CD4-positive, alpha-beta T cell treated with Interferon alpha-2 for 1 hour (primary cell): ENCODE measurements around the gene EAF1.
A peak's percentile ranks its signal among the peaks of the same experiment; 100 is the strongest.
"Not testable (repeated sequence)": the region's sequence is repeated elsewhere in the genome, so short reads cannot be mapped to it uniquely, and the experiment has no call there.

Experiments
- DNase-seq, 2 donors: peaks; one replicate each; pipeline ENCODE4 v3.0.0-alpha.2; 2020 to 2022

EAF1 gene

DNA sequence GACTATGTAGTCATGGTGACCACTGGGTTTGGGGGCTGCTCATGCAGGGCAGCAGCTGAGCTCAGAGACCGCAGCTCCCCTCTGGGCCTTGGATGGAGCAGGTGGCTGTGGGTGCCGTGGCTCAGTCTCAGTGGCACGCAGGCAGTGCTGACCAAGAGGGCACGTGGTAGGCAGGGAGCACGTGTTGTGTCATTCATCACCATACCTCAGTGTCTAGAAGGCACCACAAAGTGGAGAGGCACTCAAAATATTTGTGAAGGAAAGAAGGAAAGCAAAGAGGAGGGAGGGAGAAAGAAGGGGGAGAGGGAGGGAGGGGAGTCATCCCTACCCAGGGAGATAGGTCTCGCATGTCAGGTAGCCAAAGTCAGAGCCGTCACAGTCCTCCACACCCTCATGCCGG, 26.1 kb downstream of the EAF1 start:
- DNase-seq = no peak

DNA sequence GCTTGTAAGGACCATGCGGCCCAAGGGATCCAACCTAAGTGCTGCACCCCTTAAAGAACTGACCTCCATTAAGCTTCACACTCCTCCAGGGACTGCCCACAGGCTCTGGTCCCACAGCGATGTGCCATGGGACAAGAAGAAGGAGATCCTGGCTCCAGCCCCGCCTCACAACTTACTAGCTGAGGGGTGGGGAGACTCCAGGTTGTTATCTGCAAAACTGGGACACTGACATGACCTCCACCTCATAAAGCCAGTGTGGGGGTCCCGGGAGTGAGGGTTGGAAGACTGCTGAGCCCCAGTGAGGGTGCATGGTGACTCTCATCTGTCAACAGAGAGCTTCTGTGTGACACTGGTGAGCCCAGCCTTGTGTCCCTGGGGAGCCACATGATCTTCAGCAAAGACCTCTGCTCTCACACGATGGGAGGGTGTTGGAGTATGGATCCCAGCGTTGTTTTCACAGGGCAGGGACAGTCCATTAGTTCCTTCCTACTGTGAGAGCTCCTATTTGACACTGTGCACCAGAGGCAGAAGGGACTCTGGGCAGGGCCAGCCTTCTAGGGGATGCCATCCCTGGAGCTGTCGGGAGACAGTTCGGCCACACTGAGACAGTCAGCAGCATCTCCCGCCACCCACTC, 26.7 kb downstream of the EAF1 start:
- DNase-seq = no peak

DNA sequence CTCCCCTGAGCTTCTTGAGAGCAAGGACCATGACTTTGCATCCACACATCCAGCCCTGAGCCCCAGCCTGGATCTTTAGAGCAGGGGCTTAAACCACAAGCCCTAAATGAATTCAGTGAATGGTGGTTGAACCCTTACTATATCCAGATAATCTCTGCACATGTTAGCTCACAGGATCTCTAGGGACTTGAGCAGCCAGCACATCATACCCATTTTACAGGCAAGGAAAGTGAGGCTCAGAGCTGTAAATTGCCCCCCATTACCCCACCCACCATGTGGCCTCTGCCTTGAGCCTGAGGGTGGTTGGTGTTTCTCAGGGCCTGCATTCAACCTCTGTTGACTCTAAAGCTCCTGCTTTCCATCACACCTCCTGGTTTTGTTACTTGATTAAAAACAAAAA, 27.6 kb downstream of the EAF1 start:
- no peak for DNase-seq

DNA sequence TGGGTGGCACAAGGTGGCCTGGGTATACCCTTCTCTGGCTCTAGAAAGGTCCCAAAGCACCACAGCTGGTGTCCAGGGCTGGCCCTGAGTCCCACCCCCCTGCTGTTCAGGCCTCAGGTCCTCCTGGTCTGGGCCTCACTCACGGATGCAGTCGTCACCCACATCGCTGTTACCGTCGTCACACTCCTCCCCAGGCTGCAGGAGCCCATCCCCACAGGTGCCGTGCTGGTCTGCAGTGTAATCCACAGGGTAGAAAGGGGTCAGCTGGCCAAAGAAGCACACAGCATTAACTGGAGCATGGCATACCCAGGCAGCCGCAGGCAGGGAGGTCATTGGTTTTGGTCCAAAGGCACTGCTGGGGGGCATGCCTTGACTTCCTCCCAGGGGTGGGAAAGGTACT, 28.4 kb downstream of the EAF1 start:
- DNase-seq = no peak

DNA sequence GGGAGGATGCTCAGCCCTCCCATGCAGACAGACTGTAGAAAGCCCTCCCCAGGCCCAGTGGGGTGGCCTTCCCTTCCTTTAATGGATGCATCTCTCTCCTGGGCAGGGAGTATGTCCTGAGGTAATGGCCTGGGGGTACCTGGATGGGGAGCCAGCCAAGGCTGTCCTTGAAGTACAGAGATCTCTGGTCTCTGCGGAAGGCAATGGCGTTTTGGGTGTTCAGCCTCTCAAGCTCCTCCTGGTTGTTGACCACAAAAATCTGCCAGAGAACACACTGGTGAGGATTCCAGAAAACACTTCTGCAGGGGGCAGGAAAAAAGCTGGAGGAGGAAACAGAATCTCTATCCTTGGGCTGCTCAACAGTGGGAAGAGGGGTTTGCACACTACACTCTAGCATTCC, 28.9 kb downstream of the EAF1 start:
- DNase-seq = no peak

DNA sequence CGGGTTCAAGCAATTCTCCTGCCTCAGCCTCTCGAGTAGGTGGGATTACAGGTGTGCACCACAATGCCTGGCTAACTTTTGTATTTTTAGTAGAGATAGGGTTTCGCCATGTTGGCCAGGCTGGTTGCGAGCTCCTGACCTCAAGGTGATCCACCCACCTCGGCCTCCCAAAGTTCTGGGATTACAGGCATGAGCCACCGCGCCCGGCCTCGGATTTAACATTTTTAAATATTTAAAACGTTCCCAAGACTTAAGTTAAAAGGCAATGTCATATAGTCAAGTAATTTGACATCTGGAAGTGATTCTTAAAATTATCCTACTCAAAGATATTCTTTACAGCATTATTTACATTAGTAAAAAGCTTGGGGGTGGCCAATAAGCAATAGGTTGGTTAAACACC, 29.5 kb downstream of the EAF1 start:
- DNase-seq = not testable (repeated sequence)

DNA sequence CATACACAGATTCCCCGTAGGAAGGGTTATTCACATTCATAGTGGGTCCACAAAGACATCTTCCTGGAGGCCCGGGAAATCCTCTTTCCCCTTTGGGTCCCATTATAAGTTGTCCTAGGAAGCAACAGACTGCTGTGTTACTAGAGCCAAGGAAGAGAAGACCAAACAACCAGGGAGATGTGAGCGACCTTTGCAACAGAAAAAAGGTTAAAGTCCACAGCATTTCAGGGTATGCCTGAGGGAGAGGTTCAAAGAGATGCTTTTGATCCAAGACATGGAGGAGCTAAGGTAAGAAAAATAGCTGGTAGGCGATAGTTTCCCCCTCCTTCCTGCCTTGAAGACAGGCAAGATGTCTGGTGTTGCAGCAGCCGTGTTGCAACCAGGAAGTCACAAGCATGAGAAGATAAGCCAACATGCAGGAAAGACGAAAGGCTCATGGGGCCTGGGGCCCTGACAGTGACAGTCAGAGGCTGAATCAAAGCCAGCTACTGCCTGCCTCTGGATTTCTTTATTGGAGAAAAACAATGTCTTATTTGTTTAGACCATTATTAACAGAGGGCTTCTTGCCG, 30.9 kb downstream of the EAF1 start:
- no peak for DNase-seq

DNA sequence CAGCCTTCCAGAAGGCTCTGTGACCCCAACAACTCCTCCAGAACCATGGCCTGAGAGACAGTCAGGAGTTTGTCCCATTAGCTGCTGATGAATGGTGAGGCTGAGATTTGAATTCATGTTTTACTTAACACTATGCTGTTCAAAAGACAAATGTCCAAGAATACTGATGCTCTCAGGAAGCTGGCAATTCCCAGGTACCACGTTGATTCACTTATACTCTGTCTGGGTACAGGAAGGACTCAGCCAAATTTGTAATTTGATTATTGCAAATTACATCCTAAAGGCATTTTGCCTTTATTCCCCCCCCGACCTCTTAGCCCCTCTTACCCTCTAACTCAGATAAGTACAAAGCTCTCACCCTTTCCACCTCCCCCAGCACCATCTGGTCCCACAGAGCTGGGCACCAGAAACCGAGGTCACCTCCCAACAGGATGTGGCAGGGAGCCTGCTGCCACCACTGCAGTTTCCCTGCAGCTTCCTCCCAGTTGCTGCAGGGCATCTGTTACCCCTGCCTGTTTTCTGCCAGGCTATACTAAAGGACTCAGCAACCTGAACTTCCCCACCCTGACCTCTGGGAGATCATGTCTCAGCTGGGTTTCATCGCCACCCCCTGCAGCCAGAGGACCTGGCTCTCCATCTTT, 33.6 kb downstream of the EAF1 start:
- peak in 1 of 2 donors; percentile 28 for DNase-seq

DNA sequence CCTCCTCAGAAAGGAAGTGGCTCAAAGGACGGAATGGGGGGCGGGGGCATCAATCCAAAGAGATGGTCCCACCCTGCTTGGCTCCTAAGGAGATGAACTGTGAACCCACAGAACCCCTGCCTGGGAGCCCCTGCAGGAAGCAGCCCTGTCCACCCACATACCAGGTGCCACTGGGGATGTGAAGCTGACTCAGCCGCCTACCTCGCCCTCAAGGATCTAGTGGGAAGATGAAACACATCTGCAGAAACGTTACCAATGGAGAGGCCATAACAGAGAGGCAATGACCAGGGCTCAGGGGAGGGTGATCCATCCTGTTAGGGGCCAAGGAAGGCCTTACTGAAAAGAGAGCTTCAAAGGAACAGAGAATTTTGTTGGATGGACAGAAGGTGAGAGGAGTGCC, 35.1 kb downstream of the EAF1 start:
- DNase-seq = no peak

DNA sequence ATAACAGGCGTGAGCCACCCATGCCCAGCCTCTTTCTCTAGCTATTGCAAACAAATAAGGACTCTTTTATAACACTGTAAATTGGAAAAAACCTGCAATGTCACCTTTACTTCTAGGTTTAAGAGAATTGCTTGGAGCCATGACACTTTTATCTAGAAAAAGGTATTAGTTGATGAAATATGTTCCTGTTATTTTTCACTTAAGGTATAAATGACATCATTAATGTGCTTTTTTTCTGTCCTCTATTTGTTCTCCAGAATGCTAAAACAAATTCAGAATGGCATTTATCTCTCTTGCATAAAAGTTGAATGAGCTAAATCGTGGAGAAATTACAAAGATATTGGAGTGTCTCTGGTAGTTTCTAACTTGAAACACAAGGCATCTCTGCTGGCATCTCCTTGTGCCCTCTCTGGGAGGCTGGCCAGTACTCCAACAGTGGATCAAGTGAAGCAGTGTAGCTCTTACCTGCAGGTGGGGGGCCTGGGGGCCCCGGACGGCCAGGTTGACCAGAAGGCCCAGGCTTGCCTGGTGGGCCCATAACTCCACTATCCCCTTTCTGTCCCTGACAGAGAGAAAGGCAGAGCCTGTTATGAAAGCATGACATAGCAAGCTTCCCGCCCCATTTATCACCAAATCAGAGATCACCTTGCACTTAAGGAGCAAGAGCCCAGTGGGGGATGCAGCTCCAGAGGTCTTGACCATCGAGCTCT, 38.6 kb downstream of the EAF1 start:
- no peak for DNase-seq

DNA sequence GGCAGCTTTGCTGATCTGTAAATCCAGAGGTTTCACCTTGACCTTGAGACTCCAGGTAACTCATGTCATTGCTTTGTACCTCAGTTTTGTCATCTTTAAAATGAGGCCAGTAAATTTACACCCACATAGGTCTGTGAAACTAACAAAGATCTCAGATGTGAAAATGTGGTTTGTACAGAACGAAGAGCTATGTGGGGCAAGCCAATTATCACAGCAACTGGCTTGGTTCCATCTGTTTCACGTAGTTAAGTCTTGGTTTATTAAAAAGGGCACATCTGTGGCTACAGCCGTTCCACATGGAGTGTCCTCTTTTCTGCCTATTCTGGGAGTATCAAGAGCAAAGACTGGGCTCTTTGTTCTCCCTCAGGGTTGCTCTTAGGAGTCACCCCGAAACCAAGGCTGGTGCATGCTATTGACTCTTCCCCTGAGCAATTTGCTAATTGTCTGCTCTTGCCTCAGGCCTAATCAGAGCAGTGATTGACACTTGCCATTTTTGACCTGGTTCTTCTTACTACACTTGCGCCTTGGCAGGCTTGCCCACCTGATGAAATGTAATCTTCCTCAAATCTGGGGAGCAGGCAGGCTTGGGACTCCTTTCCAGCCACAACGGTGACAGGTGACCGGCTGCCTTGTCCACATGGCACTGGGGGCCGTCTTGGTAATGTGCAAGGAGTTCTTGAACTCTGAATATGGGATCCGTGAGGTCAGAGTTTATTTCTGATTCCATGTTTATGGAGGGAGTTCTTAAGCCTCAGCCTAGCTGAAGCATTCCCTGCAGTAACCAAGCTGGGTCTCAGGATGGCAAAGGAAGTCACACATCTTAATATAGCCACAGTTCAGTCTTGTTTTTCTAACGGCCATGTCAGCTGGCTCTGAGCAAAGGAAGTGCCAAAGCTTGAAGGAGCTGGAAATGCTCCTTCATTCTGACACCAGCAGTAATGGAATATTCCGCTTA, 40.1 kb downstream of the EAF1 start:
- peak in 1 of 2 donors; percentile 16 for DNase-seq

DNA sequence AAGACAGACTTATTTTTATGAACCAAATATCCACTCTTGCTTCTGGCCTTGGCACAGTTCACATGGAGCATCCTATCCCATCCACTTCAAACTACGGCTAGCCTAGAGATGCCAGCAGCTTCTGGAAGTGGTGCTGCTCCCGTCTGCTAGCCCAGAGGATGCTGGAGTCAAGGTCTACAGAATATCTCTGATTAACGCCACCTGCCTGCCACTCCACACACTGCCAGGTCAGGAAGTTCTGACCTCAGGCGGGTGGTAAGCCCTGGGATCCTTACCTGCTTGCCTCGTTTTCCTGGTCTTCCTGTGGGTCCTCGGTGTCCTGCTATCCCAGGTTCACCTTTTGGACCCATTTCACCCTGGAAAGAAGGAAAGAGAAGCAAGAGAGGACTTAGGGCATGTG, 42.9 kb downstream of the EAF1 start:
- no peak for DNase-seq

DNA sequence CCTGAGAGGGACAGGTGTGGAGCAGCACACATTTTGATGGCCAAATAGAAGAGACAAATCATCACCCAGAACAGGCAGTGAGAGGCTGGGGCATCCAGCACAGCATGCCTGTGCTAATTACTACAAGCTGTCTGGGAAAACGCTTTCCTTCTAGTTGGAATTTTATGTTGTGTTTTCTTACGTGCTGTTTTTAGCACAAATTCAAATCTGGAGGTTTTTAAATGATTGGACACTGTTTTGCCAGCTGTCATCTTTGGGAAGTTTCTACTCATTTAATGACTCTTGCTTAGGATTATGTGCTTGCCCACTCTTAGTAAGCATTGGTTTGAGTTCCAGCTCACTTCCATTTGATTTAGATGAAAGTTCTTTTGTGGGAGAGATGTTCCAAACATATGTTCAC, 43.5 kb downstream of the EAF1 start:
- DNase-seq = no peak

DNA sequence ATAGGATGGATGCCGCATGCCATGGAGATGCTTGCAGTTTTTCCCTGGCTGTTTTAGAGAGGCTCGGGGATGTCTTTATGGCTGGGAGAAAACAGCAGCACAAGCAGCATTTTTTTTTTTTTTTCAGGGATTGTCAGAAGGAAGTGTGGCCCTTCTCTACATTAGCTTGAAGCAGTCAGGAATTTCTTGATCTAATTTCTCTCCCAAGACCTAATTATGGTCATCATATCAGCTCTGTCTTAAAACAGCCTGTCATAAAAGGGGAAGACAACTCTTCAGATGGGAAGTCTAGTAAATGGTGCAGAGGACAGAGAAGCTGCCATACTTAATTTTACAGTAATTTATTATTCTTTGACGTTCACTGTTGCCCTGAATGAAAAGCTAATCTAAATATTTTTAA, 44.5 kb downstream of the EAF1 start:
- no peak for DNase-seq

DNA sequence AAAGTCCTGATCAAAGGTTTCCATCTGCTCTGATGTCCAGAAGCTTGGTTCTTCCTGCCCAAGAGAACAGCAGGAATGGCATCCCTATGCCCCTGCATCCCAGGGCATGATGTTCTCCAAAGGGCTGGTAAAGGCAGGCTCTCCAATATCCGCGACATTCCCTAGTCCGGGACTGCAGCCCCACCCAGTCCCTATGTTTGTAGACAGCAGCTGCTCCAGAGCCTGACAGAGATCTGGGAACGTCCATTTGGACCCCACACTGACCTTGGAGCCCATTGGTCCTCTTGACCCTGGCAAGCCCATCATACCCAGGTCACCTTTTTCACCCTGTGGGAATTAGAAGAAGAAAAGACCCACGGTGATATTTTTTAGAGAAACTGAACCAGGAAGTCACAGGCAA, 47.8 kb downstream of the EAF1 start:
- no peak for DNase-seq

DNA sequence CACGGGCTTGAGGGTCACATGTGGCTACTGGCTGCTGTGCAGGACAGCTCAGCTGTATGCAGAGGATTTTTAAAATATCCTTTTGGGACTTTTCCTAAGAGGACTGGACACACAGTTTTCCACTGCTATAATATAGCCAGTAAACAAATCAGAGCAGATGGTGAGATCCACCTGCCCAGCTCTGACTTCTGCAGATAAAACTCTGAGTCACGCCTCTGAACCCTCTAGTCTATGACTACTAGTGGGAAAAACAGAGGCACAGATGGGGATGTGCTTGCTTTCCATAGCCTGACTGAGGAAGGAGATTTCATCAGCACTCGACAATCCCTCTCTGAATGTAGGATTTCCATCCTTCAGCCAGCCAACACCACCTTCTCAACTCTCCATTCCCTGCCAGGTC, 49.0 kb downstream of the EAF1 start:
- DNase-seq = no peak

DNA sequence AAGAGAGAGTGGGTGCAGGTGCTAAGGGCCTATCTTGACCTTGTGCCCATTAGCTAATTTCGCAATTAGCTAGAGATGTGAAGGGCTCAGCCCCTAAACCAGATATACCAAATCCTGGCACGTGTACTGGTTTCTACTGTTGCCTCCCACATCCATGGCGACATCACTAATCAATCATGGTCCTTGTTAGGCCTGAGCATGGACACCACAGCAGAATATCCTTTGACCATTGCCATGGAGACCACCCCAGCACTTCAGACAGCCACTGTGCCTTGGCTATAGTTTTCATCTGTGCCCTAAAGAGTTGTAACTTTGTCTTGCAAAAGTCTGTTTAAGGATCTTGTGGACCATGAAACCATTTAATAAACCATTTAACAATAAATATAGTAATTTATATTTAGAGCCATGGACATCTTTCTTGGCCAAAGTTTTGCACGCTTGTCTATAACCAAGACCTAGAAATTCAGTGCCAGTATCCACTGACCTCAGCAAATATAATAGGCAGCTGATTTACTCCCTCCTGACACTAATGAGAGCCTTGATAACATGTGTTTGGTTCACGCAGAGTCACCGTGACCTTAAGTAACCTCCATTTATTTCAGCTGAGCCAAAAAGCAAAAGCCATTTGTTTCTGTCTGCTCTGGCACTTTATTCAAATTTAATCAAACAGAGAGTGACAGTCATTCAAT, 50.7 kb downstream of the EAF1 start:
- DNase-seq = no peak

DNA sequence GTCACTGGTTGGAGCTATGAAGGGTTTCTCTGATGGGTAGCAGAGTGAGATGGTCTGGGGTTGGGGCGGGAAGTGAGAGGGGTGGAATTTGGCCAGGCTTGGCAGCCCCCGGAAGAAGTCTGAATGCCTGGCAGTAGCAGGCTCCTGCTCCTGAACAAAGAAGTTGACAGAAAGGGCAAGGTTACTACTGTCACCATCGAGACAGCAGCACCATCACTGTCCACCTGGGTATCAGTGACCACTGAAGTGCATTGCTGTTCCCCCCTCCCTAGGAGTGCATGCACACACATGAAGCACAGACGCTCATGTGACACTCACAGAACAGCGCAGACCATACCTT, 51.2 kb downstream of the EAF1 start:
- no peak for DNase-seq

DNA sequence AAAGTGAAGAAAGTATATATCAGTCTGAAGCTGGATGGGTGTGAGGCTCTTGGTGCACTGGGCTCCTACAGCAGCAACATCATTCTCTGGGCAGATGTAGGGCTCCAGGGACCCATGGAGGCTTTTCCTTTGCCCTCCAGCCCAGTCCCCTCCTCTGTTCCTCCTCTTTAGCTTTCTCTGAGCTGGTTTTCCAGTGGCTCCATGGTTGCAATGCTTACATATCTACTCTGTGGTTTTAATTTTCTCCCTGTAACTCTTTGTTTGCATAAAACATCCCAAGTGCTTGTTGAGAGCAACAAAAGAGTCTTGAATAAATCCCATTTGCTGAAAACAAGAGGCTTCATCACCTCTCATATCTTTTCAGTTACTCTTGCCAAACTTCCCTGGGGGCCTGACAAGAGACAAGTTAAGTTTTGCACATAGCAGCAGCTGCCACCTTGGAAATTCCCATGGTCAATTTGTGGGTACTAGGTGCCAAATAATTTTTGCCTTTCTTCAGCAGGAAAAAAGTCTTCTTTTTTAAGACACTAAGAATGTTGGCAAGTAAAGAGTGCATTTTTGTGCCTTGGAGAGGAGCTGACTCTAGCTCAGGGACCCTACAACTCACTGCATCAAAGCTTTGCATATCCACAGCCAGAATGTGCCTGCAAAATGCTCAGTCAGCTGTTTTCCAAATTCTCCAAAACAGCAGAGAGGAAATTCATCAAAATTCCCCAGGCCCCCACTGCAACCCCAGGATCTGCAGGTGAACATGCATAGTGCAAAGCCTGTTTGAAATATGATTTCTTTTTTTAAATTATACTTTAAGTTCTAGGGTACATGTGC, 52.2 kb downstream of the EAF1 start:
- DNase-seq = no peak

DNA sequence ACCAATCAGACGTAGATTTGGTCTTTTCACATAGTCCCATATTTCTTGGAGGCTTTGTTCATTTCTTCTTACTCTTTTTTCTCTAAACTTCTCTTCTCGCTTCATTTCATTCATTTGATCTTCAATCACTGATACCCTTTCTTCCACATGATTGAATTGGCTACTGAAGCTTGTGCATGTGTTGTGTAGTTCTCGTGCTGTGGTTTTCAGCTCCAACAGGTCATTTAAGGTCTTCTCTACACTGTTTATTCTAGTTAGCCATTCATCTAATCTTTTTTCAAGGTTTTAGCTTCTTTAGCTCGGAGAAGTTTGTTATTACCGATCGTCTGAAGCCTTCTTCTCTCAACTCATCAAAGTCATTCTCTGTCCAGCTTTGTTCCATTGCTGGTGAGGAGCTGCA, 57.2 kb downstream of the EAF1 start:
- DNase-seq = not testable (repeated sequence)

DNA sequence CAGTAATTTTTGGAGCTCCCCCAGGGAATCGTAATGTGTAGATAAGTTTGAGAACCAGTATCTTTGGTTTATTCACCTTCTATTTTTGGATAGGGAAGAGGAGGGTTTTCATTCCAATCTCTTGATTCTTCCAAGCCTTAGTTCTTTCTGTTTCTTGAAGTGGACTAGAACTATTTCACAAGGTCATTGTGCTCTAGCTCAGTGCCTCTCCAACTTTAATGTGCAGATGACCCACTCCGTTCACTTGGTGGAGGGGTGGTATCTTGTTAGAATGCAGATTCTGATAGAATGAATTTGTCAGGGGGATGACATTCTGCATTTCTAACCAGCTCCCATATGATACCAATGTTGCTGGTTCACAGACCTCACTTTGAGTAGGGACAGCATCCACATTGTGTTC, 58.6 kb downstream of the EAF1 start:
- no peak for DNase-seq

DNA sequence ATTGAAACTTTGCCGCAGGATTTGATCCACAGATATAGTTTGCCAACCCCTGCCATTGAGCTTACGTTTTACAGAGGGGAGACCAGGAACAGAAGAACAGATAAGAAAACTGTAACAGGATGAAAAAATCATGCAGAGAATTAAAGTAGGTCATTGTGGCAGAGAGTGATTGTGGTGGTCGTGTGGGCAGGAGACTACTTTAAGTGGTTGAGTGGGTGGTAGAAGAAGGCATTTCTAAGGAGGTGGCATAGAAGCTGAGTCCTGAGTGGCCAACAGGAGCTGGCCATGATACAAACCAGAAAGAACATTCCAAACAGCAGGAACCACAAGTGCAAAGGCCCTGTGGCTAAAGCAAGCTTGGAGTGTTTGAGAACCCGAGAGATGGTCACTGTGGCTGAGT, 59.6 kb downstream of the EAF1 start:
- DNase-seq = no peak
